H1 (cell line): ENCODE measurements around the gene MEX3C. TPM values are rescaled to one million over a fixed set of nuclear protein-coding genes. Genes with fewer than 3 reads are reported as not detected.

Source experiments
- ATF2 ChIP-seq: IDR thresholded peaks from 2 replicates; pipeline ENCODE4 v1.6.1; 2012; ENCODE audit warnings: low read length, inconsistent platforms
- ATF3 ChIP-seq: IDR thresholded peaks from 2 replicates; pipeline ENCODE4 v1.6.1; 2011; ENCODE audit warnings: low read depth, mild to moderate bottlenecking, low read length; ENCODE audit not compliant: insufficient read depth
- CBX5 ChIP-seq: fragments of 300-800, 300-1000 bp; sonication (generic); IDR thresholded peaks from 2 replicates; pipeline ENCODE4 v1.7.1; 2016; ENCODE audit warnings: antibody characterized with exemption, low read length, low read depth
- CTCF ChIP-seq, 3 experiments: IDR thresholded peaks; 1 replicate in 2 of 3; 2 replicates in 1 of 3; pipeline versions ENCODE4 v1.5.1 to v1.6.1; 2011; ENCODE audit warnings: low read length in 3 of 3, mild to moderate bottlenecking in 3 of 3, inconsistent platforms in 2 of 3, low read depth in 1 of 3, moderate library complexity in 1 of 3; ENCODE audit not compliant: insufficient read depth in 1 of 3; ENCODE audit errors: control extremely low read depth in 1 of 3
- GABPA ChIP-seq: IDR thresholded peaks from 2 replicates; pipeline ENCODE4 v1.6.1; 2011; ENCODE audit warnings: mild to moderate bottlenecking, low read length, moderate library complexity, borderline replicate concordance; ENCODE audit not compliant: insufficient read depth
- PHF8 ChIP-seq: fragments of 200-600 bp; sonication (generic); conservative IDR thresholded peaks from 2 replicates; pipeline ENCODE4 v1.7.1; 2012; ENCODE audit warnings: low read depth, mild to moderate bottlenecking, inconsistent platforms, low read length, moderate library complexity
- RXRA ChIP-seq: IDR thresholded peaks from 2 replicates; pipeline ENCODE4 v1.6.1; 2011; ENCODE audit warnings: low read depth, mild to moderate bottlenecking, low read length, moderate library complexity; ENCODE audit not compliant: insufficient read depth
- ZNF274 ChIP-seq: IDR thresholded peaks from 2 replicates; pipeline ENCODE4 v1.7.0; 2012; ENCODE audit warnings: low read length, borderline replicate concordance; ENCODE audit errors: extremely low read depth
- polyA plus RNA-seq, 7 experiments: library from polyadenylated mRNA; depleted of rRNA in 3 of 7; stranded (reverse) in 5 of 7; unstranded in 2 of 7; fragments of >200 nt in 5 of 7; fragments of 200-250 nt in 2 of 7; gene quantifications; 1 replicate in 5 of 7; 2 replicates in 1 of 7; 4 replicates in 1 of 7; pipeline versions ENCODE4 v1.2.1 to v1.2.3, GENCODE V29; 2011 to 2013; ENCODE audit warnings: missing spikeins in 2 of 7, mixed read lengths in 2 of 7
- total RNA-seq: library from RNA; stranded (reverse); fragmentation: NEBNext Ultra II Directional; extraction: Animal tissue kit (Norgen Biotek cat#: 25700); gene quantifications from 2 replicates; pipeline ENCODE4 v1.2.1, GENCODE V29; 2021

Gene MEX3C
- total and polyA plus RNA-seq, 2 of the 8 experiments (the other 6 are each of a cell fraction or from before 2014, with no cell fraction given) = 48.2 to 103 TPM

- TF ChIP-seq CTCF (IDR thresholded peaks at IDR 0.05; ENCODE audit: control extremely low read depth in 1 of 3, insufficient read depth in 1 of 3, low read depth in 1 of 3, low read length in 3 of 3) = peak; percentile 18 to 50 (median 32); a peak in 2 of 4 replicates
- TF ChIP-seq ZNF274 = no peak
- no peak for TF ChIP-seq ATF3
- peak; percentile 64; the same call in 1 of the 2 replicates for TF ChIP-seq ATF2
- TF ChIP-seq PHF8 = no peak
- TF ChIP-seq GABPA = no peak
- TF ChIP-seq CBX5 = no peak
- TF ChIP-seq RXRA = no peak
These were observed 29.3 kb downstream of the MEX3C start (continued) for GRCh38 chr18:51168026-51168742.
